ELF-1 (cell line): ENCODE measurements around the gene LPCAT3.

Source experiments
- DNase-seq: peaks from one replicate; pipeline ENCODE4 v3.0.0-alpha.2; 2016; ENCODE audit warnings: low read depth, low spot score

The LPCAT3 gene

GRCh38 chr12:6965026-6965661 lies 53.1 kb downstream of the LPCAT3 start:
- DNase-seq: peak; percentile 91

- no peak for DNase-seq
Measured at GRCh38 chr12:6964605-6965025, 53.7 kb downstream of the LPCAT3 start.

- DNase-seq: no peak
Measured at GRCh38 chr12:6963791-6964413, 54.4 kb downstream of the LPCAT3 start.

- DNase-seq: no peak
Measured at GRCh38 chr12:6963016-6963731, 55.1 kb downstream of the LPCAT3 start.

- peak; percentile 73 for DNase-seq
Measured at GRCh38 chr12:6962285-6963015, 55.8 kb downstream of the LPCAT3 start.

GRCh38 chr12:6961695-6962284 lies 56.5 kb downstream of the LPCAT3 start:
- peak; percentile 95 for DNase-seq

- no peak for DNase-seq
Measured at GRCh38 chr12:6961278-6961694, 57.0 kb downstream of the LPCAT3 start.

GRCh38 chr12:6960593-6961277 lies 57.5 kb downstream of the LPCAT3 start:
- peak; percentile 68 for DNase-seq

- no peak for DNase-seq
Measured at GRCh38 chr12:6959805-6960592, 58.3 kb downstream of the LPCAT3 start.

- no peak for DNase-seq
Measured at GRCh38 chr12:6959058-6959804, 59.0 kb downstream of the LPCAT3 start.

- no peak for DNase-seq
Measured at GRCh38 chr12:6958609-6959057, 59.6 kb downstream of the LPCAT3 start.

- DNase-seq: no peak
Measured at GRCh38 chr12:6957741-6958608, 60.3 kb downstream of the LPCAT3 start.

GRCh38 chr12:6957151-6957701 lies 61.0 kb downstream of the LPCAT3 start:
- DNase-seq: no peak

- DNase-seq: no peak
Measured at GRCh38 chr12:6956021-6956727, 62.1 kb downstream of the LPCAT3 start.

GRCh38 chr12:6955108-6956020 lies 62.9 kb downstream of the LPCAT3 start:
- no peak for DNase-seq

GRCh38 chr12:6954316-6955107 lies 63.8 kb downstream of the LPCAT3 start:
- DNase-seq: no peak
